Measurements from ENCODE around the gene CNTN4.
"Not testable (repeated sequence)": the region's sequence is repeated elsewhere in the genome, so short reads cannot be mapped to it uniquely, and the experiment has no call there.

Gene CNTN4

DNA sequence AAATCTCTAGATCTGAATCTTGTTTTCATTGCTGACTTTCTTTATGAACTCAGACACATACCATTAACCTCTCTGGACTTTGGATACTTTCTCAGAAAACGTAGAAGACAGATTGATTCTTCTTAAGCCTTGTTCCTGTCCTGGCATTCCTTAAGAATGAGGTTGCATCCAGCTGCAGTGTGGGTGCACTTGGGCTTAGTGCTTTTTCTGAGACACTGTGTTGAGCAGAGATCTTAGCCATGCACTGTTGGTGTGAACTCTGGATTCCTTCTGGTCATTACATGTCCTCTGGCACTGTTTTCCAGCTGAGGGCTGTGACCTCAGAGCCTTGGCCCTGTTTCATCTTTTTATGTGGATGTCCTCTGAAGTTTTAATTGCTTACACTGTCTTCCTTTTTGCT is 428.3 kb downstream of the CNTN4 start:
- DNase-seq = no peak

DNA sequence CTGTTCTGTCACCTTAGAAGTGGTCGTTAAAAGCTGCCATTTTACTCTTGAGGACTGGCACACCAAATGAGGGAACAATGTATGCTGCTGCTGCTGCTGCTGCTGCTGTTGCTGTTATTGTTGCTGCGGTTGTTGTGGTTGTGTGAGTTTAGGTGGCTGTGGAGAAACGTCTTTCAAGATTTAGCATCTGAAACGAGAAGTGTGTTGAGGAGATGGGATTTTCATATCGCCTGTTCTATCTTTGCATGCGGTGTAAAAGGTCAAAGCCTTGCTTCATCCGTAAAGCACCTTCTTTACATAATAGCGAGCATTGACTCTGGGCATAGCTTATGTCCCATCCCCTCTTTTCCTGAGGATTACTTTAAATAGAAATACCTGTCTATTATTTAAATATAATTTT is 428.7 kb downstream of the CNTN4 start:
- not testable (repeated sequence) for DNase-seq

DNA sequence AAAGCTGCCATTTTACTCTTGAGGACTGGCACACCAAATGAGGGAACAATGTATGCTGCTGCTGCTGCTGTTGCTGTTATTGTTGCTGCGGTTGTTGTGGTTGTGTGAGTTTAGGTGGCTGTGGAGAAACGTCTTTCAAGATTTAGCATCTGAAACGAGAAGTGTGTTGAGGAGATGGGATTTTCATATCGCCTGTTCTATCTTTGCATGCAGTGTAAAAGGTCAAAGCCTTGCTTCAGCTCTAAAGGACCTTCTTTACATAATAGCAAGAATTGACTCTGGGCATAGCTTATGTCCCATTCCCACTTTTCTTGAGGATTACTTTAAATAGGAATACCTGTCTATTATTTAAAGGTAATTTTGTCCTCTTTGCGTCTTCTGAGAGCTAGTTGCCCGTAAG is 436.1 kb downstream of the CNTN4 start:
- DNase-seq = not testable (repeated sequence)

GRCh38 chr3:2535206-2535605 is 436.5 kb downstream of the CNTN4 start:
- DNase-seq = no peak

DNA sequence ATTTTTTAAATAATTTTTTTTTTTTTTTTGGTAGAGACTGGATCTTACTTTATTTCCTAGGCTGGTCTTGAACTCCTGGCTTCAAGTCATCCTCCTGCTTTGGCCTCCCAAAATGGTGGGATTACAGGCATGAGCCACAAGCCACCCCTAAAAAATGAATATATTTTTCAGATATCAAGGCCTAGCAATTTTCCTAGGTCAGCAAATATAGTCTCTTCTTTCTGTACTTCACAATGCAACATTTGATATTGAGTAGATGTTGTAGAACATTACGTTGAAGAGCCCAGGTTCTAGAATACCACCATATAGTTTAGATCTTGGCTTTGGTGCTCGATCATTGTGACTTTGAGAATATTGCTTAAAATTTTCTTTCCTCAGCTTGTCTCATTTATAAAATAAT is 437.9 kb downstream of the CNTN4 start:
- DNase-seq = no peak

DNA sequence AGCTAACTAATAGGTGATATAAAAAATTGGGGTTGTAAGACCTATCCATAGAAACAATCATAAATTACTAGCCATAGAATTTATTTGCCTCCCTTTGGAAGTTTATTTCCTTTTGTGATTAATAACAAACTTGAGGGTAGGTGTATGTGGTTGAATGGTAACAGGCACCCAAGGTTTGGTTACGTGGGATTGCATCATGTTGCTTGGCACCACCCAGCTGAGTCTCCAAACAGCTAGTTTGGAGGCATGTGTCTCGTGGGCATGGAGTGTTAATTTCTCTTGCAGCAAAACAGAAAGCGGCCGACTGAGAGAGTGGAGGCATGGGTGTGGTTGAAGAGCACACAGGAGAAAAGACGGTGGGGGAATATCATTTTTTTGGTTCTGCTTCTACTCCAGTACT is 441.4 kb downstream of the CNTN4 start:
- DNase-seq = no peak

- DNase-seq = no peak
Observed at GRCh38 chr3:2543247-2543646, 444.6 kb downstream of the CNTN4 start.

DNA sequence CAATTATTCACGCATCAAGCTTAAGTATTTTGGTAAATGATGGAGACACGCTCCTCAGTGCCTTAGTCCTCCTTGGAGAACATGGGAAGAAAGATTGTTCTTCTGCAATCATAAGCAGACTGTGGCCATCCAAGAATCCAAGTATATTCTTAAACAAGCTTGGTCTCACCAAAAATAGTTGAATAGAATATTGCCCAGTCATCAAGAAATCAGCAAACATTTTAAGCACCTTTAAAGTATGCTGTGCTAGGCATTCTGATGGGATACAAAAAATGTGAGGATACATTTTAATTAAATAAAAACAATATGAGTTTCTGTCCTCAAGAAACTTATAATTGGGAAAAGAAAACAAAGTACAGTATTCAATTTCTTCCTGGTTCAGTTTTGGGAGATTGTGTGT is 445.5 kb downstream of the CNTN4 start:
- DNase-seq = no peak

GRCh38 chr3:2544718-2545117 is 446.1 kb downstream of the CNTN4 start:
- DNase-seq = no peak

DNA sequence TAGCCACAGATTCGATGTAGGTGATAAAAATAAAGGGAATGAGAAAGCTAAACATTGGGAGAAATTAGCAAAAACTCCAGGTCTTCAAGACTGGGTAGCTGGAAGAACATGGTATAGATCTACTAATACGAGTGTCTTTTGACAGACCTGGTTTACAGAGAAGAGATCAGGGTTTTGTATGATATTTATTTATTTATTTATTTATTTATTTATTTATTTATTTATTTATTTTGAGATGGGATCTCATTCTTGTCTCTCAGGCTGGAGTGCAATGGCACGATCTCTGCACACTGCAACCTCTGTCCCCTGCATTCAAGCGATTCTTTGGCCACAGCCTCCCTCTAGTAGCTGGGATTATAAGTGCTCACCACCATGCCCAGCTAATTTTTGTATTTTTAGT is 448.4 kb downstream of the CNTN4 start:
- no peak for DNase-seq

DNA sequence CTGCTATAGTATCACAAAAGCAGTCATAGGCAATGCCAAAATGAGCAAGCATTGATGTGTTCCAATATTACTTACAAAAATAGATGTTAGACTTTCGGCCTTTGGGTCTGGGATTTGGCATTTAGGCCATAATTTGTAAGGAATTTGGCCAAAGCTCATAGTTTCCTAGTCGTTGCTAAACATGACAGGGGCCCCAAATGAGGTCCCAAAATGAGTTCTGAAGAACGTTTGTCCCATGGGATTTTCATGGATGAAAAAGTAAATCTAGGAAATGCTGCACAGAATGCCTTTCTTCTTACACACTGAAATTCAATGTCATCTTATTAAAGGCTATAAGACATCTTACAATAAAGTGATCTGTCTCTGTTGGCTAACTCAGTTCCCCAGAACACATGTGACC is 456.0 kb downstream of the CNTN4 start:
- DNase-seq = no peak

- no peak for DNase-seq
Observed at GRCh38 chr3:2558796-2559195, 460.1 kb downstream of the CNTN4 start.

DNA sequence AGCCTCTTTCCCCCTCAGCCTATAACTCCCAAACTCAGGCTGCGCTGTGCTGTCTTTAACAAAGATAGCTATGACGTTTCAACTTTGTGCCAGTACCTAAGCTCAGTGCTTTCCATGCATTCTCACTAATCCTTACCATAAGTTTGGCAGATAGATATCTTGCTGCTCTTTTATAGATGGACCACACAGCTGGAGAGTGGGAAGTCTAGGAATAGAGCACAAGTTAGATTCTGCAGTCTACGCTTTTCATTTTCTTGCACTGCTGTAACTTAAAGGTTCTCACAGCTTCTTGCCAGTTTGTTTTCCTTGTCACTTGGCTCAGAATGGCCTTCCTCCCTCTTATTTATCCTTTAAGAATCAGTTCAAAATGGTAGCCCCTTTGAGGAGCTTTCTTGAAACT is 468.8 kb downstream of the CNTN4 start:
- DNase-seq = no peak

DNA sequence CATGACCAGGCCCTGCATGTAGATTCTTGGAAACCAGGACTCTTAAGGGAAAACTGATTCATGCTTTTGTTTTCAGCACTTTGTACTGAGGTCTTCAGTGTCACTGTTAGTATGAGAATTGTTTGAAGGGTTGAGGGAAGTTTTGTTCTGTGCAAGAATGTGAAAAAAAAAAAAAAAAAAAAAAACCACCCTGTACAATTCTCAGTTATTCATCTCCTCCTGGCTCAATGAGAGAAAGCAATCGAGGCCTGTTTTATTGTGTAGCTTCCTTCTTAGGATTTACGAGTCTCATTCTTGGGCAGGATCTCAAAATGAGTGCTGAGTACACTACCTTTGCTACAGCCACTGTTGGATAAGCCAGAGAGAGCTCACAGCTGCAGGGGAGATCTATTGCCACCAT is 469.5 kb downstream of the CNTN4 start:
- no peak for DNase-seq

- no peak for DNase-seq
Observed at GRCh38 chr3:2568929-2569328, 470.3 kb downstream of the CNTN4 start.

- DNase-seq = no peak
Observed at GRCh38 chr3:2577571-2577970, 478.9 kb downstream of the CNTN4 start.

DNA sequence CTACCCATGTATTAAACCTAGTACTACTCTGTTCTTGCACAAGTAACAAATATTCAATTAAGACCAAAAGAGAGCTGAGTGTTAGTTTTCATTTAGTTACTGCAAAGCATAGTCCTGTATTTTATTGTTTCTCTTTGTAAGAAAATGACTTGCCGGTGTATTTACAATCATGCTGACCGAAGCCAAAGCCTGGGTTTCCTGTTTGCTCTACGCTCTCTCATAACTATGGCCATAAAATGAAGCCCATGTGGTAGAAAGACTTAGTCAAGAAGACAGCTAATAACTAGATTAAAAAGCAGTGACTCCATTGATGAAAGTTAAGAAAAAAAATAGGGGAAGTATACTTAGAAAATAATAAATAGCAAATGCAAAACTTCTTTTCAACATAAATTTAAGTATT is 479.9 kb downstream of the CNTN4 start:
- no peak for DNase-seq

GRCh38 chr3:2579206-2579605 is 480.5 kb downstream of the CNTN4 start:
- DNase-seq = no peak

- no peak for DNase-seq
Observed at GRCh38 chr3:2583046-2583445, 484.4 kb downstream of the CNTN4 start.

DNA sequence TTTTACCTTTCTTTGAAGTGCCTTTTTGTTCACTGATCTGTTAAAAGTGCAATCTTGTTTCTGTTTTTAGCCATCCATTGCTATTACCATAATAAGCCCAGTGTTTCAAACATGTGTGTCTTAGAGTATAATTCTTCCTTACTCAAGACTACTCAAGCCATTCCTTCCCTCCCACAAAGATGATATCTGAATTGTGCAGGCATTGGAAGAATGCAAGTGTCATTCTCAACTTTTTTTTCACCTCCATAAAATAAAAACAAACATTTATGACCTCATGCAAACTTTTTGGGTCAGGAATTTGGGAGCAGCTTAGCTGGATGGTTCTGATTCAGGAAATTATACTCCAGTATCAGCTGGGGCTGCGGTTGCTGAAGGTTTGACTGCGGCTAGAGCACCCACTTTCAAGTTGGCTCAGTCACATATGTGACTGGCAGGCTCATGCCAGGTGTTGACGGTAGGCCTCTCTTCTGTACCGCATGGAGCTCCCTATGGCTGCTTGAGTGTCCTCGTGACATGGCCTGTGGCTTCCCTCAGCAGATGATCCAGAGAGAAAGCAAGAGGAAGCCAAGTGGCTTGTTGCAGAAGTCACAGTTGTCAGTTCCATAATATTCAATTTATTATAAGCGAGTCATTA is 490.8 kb downstream of the CNTN4 start:
- DNase-seq = no peak

DNA sequence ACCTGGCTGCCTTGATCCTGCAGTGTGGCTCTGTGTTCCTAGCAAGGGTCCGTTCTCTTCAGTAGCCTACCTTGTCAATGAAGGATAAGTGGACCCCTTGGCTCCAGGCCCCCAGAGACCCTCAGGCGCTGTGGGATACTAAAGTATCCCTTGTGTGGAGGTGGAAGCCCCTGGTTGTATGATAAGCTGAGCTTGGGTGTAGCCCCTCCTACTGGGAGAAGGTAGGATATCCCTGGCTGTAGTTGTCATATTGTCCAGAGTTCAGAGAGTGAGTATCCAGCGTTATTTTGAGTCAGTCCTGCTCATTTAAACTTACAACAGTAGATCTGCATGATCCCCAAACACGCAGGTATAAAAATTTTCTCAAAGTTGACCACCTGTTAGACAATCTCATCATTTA is 496.8 kb downstream of the CNTN4 start:
- no peak for DNase-seq

GRCh38 chr3:2597615-2598014 is 498.9 kb downstream of the CNTN4 start:
- DNase-seq = no peak

- DNase-seq = no peak
Observed at GRCh38 chr3:2599471-2599870, 500.8 kb downstream of the CNTN4 start.

DNA sequence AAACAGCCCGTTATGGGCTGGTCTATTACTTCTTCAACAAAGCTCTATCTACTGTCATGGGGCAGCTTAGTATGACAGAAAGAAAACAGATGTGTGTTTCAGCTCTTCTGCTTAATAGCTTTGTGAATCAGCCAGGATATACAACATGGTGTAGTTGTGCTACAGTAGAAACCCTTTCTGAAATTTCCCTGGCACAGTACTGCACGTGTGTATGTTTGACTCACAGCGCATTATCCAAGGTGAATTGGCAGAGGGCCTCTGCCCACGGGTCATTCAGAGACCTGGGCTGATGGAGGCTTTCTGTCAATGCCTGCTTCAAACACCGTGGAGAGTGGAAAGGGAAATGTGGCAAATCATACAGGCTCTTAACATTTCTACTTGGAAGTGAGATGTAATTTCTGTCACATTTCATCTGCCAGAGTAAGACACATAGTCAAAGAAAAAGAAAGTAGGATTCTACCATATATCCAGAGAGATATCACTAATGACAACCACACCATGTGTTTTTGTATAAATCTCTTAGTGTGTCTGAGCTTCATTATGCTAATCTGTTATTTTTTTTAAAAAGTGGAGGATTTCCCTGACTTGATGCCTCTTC is 505.1 kb downstream of the CNTN4 start:
- DNase-seq = no peak

DNA sequence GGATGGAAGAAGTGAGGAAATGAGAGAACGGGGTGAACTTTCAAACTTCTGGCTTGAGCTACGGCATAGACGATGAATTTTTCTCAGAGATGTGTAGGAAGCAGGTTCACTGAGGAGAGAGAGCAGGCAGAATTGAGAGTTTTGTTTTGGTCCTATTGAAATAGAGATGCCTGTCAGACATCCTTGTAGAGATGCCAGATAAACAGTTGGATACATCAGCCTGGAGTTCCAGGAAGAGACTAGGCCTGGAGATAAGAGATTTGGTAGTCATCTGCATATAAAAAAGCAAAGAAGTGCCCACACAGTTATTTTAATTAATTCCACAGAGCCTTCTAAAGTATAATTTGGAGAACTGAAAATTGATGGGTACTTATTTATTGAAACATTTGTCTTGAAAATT is 515.9 kb downstream of the CNTN4 start:
- no peak for DNase-seq

All from stimulated activated CD4-positive, alpha-beta T cell treated with anti-CD3 and anti-CD28 coated beads, Interleukin-2, amount 100 ng/mL, for 48 hours (primary cell).